MM.1S (cell line): Measurements from ENCODE around the gene RAB34.

Experiments used
- EZH2 ChIP-seq: fragments of 300-600 bp; sonication (generic); optimal IDR thresholded peaks from 2 replicates; pipeline ENCODE3; 2017; ENCODE audit warnings: low read depth, mild to moderate bottlenecking, antibody characterized with exemption, low read length, mixed read lengths
- EZH2phosphoT487 ChIP-seq: fragments of 300-600 bp; sonication (generic); IDR thresholded peaks from 2 replicates; pipeline ENCODE4 v1.6.1; 2018; ENCODE audit warnings: antibody characterized with exemption, low read length
- TF ChIP-seq, protein P1 (sequence below): fragments of 300-600 bp; sonication (generic); IDR thresholded peaks from 2 replicates; pipeline ENCODE4 v1.5.1; 2016; ENCODE audit warnings: antibody characterized with exemption, low read length, mixed read lengths

DNA sequence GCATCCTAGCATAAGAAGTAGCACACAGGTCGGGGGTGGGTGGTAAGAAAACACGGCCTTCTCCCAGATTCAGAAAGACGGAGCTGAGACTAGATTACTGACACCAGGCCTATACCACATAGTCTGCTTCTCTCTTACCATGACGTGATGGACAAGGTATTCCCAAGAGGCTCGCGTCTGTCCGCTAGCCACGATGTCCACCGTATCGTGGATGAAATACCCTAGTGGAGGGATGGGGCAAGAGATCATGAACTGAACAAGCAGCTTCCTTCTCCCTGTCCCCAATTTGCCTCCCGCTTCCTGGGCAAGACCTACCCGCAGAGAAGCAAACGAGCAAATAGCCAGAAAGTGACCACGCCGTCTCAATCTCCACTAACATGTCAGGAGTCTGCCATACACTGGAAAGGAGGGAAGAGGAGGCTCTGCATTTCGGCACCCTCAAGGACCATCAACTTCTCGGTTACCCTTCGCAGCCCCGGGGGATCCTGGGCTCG lies 7.5 kb upstream of the RAB34 start:
- TF ChIP-seq, protein P1, sequence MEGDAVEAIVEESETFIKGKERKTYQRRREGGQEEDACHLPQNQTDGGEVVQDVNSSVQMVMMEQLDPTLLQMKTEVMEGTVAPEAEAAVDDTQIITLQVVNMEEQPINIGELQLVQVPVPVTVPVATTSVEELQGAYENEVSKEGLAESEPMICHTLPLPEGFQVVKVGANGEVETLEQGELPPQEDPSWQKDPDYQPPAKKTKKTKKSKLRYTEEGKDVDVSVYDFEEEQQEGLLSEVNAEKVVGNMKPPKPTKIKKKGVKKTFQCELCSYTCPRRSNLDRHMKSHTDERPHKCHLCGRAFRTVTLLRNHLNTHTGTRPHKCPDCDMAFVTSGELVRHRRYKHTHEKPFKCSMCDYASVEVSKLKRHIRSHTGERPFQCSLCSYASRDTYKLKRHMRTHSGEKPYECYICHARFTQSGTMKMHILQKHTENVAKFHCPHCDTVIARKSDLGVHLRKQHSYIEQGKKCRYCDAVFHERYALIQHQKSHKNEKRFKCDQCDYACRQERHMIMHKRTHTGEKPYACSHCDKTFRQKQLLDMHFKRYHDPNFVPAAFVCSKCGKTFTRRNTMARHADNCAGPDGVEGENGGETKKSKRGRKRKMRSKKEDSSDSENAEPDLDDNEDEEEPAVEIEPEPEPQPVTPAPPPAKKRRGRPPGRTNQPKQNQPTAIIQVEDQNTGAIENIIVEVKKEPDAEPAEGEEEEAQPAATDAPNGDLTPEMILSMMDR = no peak
- no peak for TF ChIP-seq EZH2
- no peak for TF ChIP-seq EZH2phosphoT487
